SH-SY5Y (cell line): ENCODE results near the gene AKR1C2.

Source experiments
- GATA2 ChIP-seq: IDR thresholded peaks from 2 replicates; pipeline ENCODE4 v1.6.1; 2011; ENCODE audit warnings: mild to moderate bottlenecking, low read depth, low read length
- GATA3 ChIP-seq: IDR thresholded peaks from 2 replicates; pipeline ENCODE4 v1.6.1; 2011; ENCODE audit warnings: low read depth, mild to moderate bottlenecking, low read length, moderate library complexity

- TF ChIP-seq GATA2 (no peak), GATA3 (no peak)
Measured at GRCh38 chr10:5046410-5046809, 42.8 kb upstream of the AKR1C2 start.
